HS-27A (cell line): Measurements from ENCODE around the gene AGPAT4.

Experiments
- DNase-seq: peaks from one replicate; pipeline ENCODE4 v3.0.0-alpha.2; 2012; ENCODE audit warnings: low read depth, missing footprints

AGPAT4 gene

GRCh38 chr6:161281092-161281491, 7.2 kb upstream of the AGPAT4 start:
- no peak for DNase-seq

GRCh38 chr6:161279677-161280415, 6.0 kb upstream of the AGPAT4 start:
- no peak for DNase-seq

GRCh38 chr6:161276605-161277155, 2.8 kb upstream of the AGPAT4 start:
- DNase-seq: no peak

DNA sequence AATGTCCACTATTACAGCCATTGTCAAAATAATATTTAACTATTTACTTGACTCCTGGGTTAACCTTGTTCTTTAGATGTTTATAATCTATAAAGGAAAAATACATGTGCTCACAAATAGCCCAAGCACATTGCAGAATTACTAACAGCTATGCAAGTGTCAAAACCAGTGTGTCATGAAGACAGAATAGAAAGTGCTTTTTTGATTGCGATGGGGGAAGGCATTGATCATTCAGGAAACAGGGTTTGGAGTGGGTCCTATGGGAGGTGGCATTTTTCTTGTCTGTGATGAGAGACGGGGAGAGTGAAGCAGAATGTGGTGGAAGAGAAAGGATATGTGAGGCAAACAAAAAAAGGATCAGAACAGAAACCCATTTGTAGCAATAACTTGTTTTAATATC, 1.0 kb upstream of the AGPAT4 start:
- no peak for DNase-seq

DNA sequence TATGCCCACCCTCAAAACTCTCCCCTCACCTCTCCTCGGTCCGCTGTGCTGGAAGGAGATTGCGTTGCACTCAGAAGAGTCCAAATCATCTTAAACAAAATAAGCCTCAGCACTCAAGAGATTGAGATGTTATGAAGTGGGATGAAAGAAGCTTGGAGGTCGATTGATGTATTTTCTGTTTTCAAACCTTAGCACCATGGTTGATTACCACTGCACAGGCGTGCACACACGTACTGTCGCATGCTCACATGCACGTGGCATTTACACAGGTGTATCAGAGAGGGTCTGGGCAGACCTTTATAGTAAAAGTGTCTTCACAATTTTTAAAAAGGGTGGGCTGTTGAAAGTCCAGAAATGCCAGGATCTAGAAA, 612 bp upstream of the AGPAT4 start:
- DNase-seq: no peak

- no peak for DNase-seq
Measured at GRCh38 chr6:161273274-161273751, 548 bp downstream of the AGPAT4 start.

DNA sequence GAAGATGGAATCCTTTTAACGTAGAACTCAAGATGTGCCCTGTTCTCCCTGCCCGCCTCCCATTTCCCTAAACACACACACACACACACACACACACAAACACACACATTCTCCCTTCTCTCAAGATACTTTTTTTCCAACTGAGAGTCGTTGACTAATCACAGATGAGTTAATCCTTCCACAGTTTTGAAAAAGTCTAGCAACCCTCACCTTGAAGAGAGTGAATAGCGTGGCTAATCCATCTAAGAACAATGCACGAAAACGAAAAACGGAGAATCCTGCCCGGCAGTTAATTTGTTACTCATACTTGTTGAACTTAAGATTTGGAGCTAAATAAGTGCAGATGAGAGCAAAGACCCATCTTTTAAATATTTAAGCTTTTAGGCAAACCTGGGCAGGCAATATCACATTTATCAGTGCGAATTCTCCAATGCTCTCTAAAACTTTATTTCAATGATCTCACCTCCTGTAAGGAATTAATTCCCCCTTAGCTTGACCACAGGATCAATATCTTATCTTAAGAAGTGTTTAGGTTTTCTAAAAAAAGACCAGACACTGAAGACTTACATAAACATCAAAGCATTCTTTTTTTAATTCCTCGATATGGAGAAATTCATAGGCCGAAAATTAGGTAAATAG, 1.1 kb downstream of the AGPAT4 start:
- no peak for DNase-seq

- no peak for DNase-seq
Measured at GRCh38 chr6:161271343-161272030, 2.4 kb downstream of the AGPAT4 start.

- no peak for DNase-seq
Measured at GRCh38 chr6:161270116-161270515, 3.7 kb downstream of the AGPAT4 start.

GRCh38 chr6:161269310-161269709, 4.6 kb downstream of the AGPAT4 start:
- DNase-seq: no peak

- no peak for DNase-seq
Measured at GRCh38 chr6:161268531-161269210, 5.2 kb downstream of the AGPAT4 start.

DNA sequence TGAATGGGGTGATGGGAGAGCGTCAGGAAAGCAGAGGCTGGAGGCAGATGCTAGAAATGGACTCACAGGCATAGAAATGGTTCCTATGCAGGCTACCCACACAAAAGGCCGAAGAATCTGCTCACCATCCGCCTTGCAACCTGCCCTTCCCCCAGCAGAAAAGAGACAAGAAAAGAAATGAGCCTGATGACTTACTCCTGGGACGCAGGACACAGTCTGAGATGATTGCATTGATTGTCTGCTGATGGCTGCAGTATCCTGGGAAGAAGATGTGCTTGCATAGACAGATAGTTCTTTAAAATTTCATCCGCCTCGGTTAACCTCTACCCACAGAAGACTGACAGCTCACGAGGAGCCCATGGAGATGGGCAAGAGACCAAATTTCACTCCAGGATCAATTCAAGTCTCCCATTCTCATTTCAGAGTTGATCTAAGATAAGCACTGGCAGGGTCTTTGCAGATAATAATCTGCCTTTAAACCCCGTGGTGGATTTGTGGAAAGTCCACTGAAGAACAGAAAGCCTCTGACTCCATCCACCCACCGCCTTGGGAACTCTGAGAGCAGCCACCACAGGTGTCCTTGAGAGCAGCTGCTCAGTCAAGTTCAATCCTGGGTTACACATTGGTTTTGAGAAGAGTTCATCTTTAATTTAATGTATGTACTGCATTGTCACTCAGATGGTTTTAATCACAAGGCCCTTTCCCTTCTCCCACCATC, 7.2 kb downstream of the AGPAT4 start:
- DNase-seq: no peak

DNA sequence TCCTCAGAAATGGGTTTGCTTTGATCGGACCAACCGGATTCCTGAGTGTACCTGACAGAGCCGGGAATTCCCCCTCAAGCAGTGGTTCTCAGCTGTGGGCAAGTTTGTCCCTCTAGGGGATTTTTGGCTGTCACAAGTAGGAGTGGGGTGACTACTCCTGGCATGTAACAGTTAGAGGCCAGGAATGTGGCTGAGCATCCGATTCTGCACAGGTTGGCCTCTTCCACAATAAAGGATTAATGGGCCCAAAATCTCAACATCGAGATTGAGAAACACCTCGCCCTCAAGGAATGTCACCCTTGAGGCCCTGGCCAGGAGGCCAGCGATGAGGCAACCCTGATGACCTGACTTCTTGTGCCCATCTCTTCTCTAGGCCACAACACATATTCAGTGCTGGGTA, 7.9 kb downstream of the AGPAT4 start:
- DNase-seq: no peak

GRCh38 chr6:161265554-161265953, 8.3 kb downstream of the AGPAT4 start:
- no peak for DNase-seq

- no peak for DNase-seq
Measured at GRCh38 chr6:161264181-161264580, 9.7 kb downstream of the AGPAT4 start.

DNA sequence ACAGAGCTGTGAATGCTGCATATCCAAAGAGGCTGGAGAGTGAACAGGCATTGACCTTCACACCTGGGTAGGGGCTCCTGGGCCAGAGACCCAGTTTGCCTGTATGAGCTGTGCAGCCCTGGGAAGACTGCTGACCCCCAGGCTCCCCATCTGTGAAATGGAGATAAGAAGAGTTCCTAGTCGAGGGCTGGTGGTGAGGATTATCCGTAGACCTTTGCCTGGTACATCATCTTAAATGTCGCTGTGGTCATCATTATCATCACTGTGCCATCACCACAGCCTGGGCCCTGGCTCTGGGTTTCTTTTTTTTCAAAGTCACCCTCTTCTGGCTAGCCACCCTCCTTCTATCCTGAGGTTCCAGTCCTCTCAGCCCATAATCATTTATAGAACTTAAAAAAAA, 12.0 kb downstream of the AGPAT4 start:
- DNase-seq: no peak

DNA sequence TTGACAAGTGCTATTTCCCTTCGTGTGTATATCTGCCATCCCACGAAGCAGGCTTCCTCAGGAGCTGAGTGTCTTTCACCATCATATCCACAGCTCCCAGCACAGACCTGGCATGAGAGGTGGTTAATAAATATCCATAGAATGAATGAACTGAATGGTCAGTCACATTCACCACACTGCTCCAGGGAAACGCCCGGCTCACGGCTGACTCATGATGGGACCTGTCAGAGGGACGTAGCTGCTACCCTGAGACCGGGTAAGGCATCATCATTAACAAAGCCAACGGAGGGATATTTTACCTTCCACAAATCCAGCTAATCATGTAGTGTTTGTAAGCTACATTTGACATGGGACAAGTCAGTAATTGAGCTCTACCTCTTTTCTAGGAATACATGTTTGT, 12.5 kb downstream of the AGPAT4 start:
- no peak for DNase-seq

DNA sequence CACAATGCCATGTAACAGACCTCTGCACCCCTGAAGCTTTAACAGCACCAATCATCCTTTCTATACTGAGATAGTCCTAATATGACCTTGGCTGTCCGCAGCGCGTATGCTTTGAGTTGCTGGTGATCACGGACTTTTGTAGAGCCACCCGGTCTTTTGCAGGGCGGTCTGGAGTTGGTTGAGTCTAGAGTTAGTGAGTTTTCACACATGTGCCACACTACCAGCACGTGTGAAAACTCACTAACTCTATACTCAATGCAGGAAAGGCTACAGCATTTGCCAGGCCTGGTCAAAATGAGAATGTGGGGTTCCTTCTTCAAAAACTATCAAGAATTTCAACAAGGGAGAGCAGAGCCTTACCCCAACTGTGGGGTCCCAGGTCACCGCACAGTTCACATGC, 14.6 kb downstream of the AGPAT4 start:
- DNase-seq: no peak

DNA sequence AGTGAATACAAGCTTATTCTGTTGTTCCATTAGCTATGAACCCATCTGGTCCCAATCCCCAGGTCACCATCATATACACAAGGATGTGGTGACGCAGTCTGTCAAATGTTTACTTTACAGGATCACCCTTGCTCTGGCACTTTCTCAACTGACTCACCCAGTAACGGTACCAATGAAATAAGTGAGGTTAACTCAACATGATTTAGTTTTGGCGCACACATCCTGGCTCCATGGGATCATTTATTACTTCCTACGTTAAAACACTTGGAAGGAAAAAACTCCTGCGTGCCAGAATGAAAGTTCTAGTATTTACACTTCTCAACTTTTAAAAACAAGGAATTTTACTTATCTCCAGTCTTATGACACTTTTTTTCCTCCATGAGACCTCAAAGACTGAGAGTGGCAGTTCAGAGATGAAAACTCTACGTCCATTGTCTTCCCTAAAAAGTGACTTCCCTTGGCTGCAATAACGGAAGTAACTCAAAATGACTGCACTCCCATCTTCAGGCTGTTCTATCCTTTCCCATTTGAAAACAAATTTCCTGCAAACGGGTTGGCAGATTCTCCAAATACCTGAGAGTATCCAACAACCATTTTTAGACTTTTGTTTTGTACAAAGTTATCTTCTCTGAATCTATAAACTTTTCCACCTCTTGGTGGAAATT, 15.9 kb downstream of the AGPAT4 start:
- no peak for DNase-seq

GRCh38 chr6:161256407-161256806, 17.5 kb downstream of the AGPAT4 start:
- DNase-seq: no peak

- DNase-seq: no peak
Measured at GRCh38 chr6:161255518-161255917, 18.3 kb downstream of the AGPAT4 start.
